CD8-positive, alpha-beta memory T cell (primary cell): ENCODE results near the gene STK11. TPM values are rescaled to one million over a fixed set of nuclear protein-coding genes. Genes with fewer than 3 reads are reported as not detected.
A peak's percentile ranks its signal among the peaks of the same experiment; 100 is the strongest.

ENCODE experiments used
- CTCF ChIA-PET: fragments of 350-600 bp; sonication (Branson Sonifier 250); formaldehyde crosslinking; loops from one replicate; lab custom pipeline; 2021; ENCODE audit warnings: antibody characterized with exemption; lab: Charles Lee
- POLR2A ChIA-PET: fragments of 350-600 bp; sonication (Branson Sonifier 250); formaldehyde crosslinking; loops from one replicate; lab custom pipeline; 2021; ENCODE audit warnings: antibody characterized with exemption; lab: Charles Lee
- DNase-seq, 5 donors: peaks; one replicate each; pipeline versions ENCODE4 v3.0.0 to v3.0.0-alpha.2; 2020 to 2022; ENCODE audit warnings: mixed read lengths in 1 of 5
- H3K27ac ChIP-seq: one replicate; pipeline ENCODE4 v1.7.0; 2013; ENCODE audit warnings: low read depth, mild to moderate bottlenecking, low read length, moderate library complexity
- H3K27me3 ChIP-seq: 2 replicates; pipeline ENCODE4 v1.7.0; 2013; ENCODE audit warnings: low read length, mild to moderate bottlenecking; ENCODE audit not compliant: insufficient read depth, poor library complexity, severe bottlenecking
- H3K36me3 ChIP-seq: 2 replicates; pipeline ENCODE4 v1.7.0; 2013; ENCODE audit warnings: mild to moderate bottlenecking, low read length, moderate library complexity; ENCODE audit not compliant: insufficient read depth
- H3K4me1 ChIP-seq: 2 replicates; pipeline ENCODE4 v1.7.0; 2013; ENCODE audit warnings: mild to moderate bottlenecking, low read length, moderate library complexity; ENCODE audit not compliant: insufficient read depth
- H3K4me3 ChIP-seq: 2 replicates; pipeline ENCODE4 v1.7.0; 2013; ENCODE audit warnings: mild to moderate bottlenecking, low read length
- H3K9me3 ChIP-seq: 2 replicates; pipeline ENCODE4 v1.7.0; 2013; ENCODE audit warnings: mild to moderate bottlenecking, low read length
- H3K27ac Mint-ChIP-seq, 8 donors: one replicate each; pipeline ENCODE4 v1.8.0; 2020 to 2021; ENCODE audit warnings: mixed read lengths in 8 of 8, mild to moderate bottlenecking in 6 of 8, inconsistent platforms in 3 of 8, moderate library complexity in 3 of 8
- H3K27me3 Mint-ChIP-seq, 2 donors: one replicate each; pipeline ENCODE4 v1.8.0; 2020 to 2021; ENCODE audit warnings: mixed read lengths in 2 of 2, mild to moderate bottlenecking in 1 of 2, moderate library complexity in 1 of 2
- H3K36me3 Mint-ChIP-seq, 3 donors: one replicate each; pipeline ENCODE4 v1.8.0; 2020 to 2021; ENCODE audit warnings: mixed read lengths in 3 of 3, inconsistent platforms in 1 of 3, mild to moderate bottlenecking in 1 of 3
- H3K4me1 Mint-ChIP-seq, 3 donors: one replicate each; pipeline ENCODE4 v1.8.0; 2020 to 2021; ENCODE audit warnings: mixed read lengths in 3 of 3, inconsistent platforms in 1 of 3, mild to moderate bottlenecking in 1 of 3
- H3K4me3 Mint-ChIP-seq, 7 donors: one replicate each; pipeline ENCODE4 v1.8.0; 2020 to 2021; ENCODE audit warnings: mixed read lengths in 7 of 7, mild to moderate bottlenecking in 6 of 7, moderate library complexity in 4 of 7, inconsistent platforms in 2 of 7
- H3K9me3 Mint-ChIP-seq, 5 donors: one replicate each; pipeline ENCODE4 v1.8.0; 2020 to 2022; ENCODE audit warnings: mixed read lengths in 5 of 5, mild to moderate bottlenecking in 3 of 5, moderate library complexity in 2 of 5, inconsistent platforms in 1 of 5
- polyA plus RNA-seq: library from polyadenylated mRNA; unstranded; fragments of 300-500 nt; fragmentation: Illumina TruSeq; gene quantifications from one replicate; pipeline ENCODE4 v1.2.3, GENCODE V29; 2021
- total RNA-seq, 2 experiments: library from RNA; stranded (reverse); gene quantifications; one replicate each; pipeline ENCODE4 v1.2.3, GENCODE V29; 2021

The STK11 gene
- total and polyA plus RNA-seq, 3 experiments from 2014 or later = 37.0 to 69.7 (median 66.9) TPM

DNA sequence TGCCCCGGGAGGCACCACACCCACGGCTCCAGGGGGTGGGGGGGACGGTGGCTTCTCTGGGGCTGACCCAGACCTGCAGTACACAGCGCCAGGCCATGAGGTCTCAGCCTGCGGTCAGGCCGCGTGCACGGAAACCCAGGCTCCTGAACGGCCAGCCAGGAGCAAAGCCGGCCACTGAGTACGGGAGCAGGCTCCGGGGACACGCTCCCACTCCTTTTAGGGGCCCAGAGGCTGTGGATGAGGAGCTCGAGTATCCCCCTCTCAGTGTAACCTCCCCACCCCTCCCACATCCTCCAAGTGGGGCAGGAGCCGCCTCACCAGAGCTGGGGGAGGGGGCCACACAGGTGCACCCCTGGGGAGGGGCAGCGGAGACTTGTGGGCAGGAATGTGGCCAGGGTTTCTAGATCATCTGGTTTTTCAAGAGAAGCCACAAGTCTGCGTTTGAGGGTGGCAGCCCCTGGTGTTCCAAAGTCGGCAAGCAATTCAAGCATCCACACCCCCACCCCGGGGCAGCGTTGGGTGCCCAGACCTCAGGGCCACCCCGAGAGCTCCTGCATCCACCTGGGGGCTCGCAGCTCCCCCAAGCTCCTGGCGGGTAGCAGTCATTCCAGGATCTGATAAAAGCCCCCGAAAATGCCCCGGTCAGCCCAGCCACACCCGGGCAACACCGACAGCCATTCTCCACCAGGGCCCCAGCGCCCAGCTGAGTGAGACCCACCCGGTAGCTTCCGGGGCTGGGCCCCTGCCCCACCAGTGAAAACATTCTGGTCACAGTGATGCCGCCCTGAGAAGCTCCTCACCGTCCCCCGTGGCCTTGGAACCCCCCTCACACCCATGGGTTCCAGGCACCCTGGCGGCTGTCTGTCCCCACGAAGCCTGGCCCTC lies 37.6 kb upstream of the STK11 start:
- no peak overlapping the region for H3K27ac Mint-ChIP-seq
- POLR2A ChIA-PET = interaction anchor here (0.5 kb wide), 1 partner anchor 18 kb away, joined by 5 read pairs; no protein-coding TSS in a partner anchor

GRCh38 chr19:1168572-1169410 lies 36.8 kb upstream of the STK11 start:
- ChIA-PET POLR2A (no interaction called here), CTCF (no interaction called here)
- Histone ChIP-seq H3K27ac (no peak overlapping the region), H3K4me3 (no peak overlapping the region), H3K36me3 (no peaks in the 10 kb centered on the region), H3K4me1 (no peaks in the 10 kb centered on the region), H3K27me3 (no peaks in the 10 kb centered on the region), H3K9me3 (no peaks in the 10 kb centered on the region)
- Mint-ChIP-seq H3K27ac (peak overlapping the region in 1 of 8 donors; percentile 11), H3K4me3 (no peak overlapping the region), H3K36me3 (peaks cover 0 to 19% (median 0%) of the 10 kb centered on the region in 3 donors), H3K27me3 (no peaks in the 10 kb centered on the region), H3K4me1 (peaks cover 22 to 37% (median 25%) of the 10 kb centered on the region in 3 donors), H3K9me3 (no peaks in the 10 kb centered on the region)
- DNase-seq = no peak

More for the DNA sequence above, 37.6 kb upstream of the STK11 start:
- Histone ChIP-seq H3K4me3 (no peak overlapping the region), H3K9me3 (no peaks in the 10 kb centered on the region), H3K36me3 (no peaks in the 10 kb centered on the region), H3K4me1 (no peaks in the 10 kb centered on the region), H3K27ac (no peak overlapping the region), H3K27me3 (no peaks in the 10 kb centered on the region)
- Mint-ChIP-seq H3K4me3 (no peak overlapping the region), H3K9me3 (no peaks in the 10 kb centered on the region), H3K27me3 (no peaks in the 10 kb centered on the region), H3K4me1 (peaks cover 25 to 34% (median 26%) of the 10 kb centered on the region in 3 donors), H3K36me3 (peaks cover 0 to 19% (median 0%) of the 10 kb centered on the region in 3 donors)
- DNase-seq = no peak
- CTCF ChIA-PET = interaction anchor here (0.6 to 1.0 kb wide), 2 partner anchors 27 to 93 kb away, joined by 3 read pairs; no protein-coding TSS in a partner anchor

DNA sequence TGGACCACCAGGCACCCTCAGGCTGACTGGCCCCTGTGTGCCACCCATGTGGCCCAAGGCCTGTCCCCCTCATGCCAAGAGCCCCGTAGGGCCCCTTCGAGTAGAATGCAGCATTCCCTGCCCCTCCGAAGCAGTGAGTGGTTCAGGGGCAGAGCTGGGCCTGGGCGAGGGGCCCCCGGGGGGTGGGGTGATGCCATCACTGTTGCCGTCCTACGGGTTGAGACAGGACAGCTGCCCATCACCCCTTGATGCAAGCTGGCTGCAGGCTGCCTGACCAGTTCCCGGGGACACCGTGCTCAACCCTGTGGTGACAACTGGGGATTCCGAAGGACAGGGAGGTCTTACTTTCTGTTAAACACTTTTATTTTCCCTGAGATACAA lies 36.2 kb upstream of the STK11 start:
- H3K27me3 ChIP-seq = no peaks in the 10 kb centered on the region
- peak overlapping the region in 1 of 8 donors; percentile 64 for H3K27ac Mint-ChIP-seq
- H3K4me3 Mint-ChIP-seq = peak overlapping the region in 1 of 7 donors; percentile 64
- H3K36me3 Mint-ChIP-seq = peaks cover 0 to 20% (median 0%) of the 10 kb centered on the region in 3 donors
- ChIA-PET POLR2A (no interaction called here), CTCF (no interaction called here)
- peaks cover 25 to 40% (median 27%) of the 10 kb centered on the region in 3 donors for H3K4me1 Mint-ChIP-seq
- no peaks in the 10 kb centered on the region for H3K9me3 Mint-ChIP-seq
- no peaks in the 10 kb centered on the region for H3K9me3 ChIP-seq
- no peak overlapping the region for H3K4me3 ChIP-seq
- peaks cover 3% of the 10 kb centered on the region for H3K4me1 ChIP-seq
- H3K36me3 ChIP-seq = no peaks in the 10 kb centered on the region
- H3K27ac ChIP-seq = no peak overlapping the region
- DNase-seq = no peak
- H3K27me3 Mint-ChIP-seq = no peaks in the 10 kb centered on the region

DNA sequence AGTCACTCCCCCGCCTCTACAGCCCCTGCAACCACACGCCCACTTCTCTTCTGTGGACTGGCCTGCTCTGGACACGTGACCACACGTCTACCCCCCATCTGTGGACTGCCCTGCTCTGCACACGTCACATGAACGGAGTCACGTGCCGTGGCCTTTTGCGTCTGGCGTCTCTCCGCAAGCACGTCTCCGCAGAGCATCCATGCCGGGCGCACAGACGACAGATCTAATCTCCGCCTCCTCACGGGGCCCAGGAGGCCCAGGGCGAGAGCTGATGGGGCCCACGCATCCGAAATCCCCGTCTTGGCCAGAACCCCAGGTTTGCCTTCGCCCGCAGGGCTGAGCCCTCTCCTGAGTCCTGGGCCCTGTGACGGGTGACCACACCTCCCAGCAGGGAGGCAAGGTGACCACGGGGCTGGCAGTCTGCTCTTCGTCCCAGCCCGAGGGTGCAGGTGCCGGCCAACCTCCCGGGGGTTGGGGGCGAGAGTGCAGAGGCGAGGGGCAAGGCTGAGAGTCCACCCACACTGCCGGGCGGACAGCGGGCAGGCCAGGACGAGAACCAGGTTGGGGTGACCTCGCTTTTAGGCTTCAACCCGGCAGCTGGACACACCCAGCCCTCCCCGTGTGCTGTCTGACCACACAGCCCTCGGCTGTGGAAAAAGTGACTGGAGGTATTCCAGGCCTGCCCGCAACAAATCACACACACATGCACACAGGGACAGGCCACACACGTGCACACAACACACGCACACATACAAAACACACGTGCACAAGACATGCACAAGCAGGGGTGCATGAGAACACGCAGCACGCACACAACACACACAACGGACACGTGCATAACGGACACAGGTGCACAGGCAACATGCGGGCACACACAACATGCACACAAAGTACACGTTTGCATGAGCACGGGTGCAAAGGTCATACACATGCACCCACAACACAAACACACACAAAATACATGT lies 35.4 kb upstream of the STK11 start:
- no peaks in the 10 kb centered on the region for H3K9me3 Mint-ChIP-seq
- Histone ChIP-seq H3K9me3 (no peaks in the 10 kb centered on the region), H3K27ac (no peak overlapping the region), H3K4me3 (no peak overlapping the region), H3K36me3 (no peaks in the 10 kb centered on the region), H3K27me3 (no peaks in the 10 kb centered on the region), H3K4me1 (peaks cover 4% of the 10 kb centered on the region)
- peak overlapping the region in 6 of 8 donors; percentile 8 to 76 (median 56) for H3K27ac Mint-ChIP-seq
- no peaks in the 10 kb centered on the region for H3K27me3 Mint-ChIP-seq
- ChIA-PET POLR2A (no interaction called here), CTCF (no interaction called here)
- H3K4me3 Mint-ChIP-seq = peak overlapping the region in 6 of 7 donors; percentile 34 to 92 (median 58)
- no peak for DNase-seq
- H3K4me1 Mint-ChIP-seq = peaks cover 27 to 42% (median 28%) of the 10 kb centered on the region in 3 donors
- peaks cover 0 to 21% (median 0%) of the 10 kb centered on the region in 3 donors for H3K36me3 Mint-ChIP-seq

DNA sequence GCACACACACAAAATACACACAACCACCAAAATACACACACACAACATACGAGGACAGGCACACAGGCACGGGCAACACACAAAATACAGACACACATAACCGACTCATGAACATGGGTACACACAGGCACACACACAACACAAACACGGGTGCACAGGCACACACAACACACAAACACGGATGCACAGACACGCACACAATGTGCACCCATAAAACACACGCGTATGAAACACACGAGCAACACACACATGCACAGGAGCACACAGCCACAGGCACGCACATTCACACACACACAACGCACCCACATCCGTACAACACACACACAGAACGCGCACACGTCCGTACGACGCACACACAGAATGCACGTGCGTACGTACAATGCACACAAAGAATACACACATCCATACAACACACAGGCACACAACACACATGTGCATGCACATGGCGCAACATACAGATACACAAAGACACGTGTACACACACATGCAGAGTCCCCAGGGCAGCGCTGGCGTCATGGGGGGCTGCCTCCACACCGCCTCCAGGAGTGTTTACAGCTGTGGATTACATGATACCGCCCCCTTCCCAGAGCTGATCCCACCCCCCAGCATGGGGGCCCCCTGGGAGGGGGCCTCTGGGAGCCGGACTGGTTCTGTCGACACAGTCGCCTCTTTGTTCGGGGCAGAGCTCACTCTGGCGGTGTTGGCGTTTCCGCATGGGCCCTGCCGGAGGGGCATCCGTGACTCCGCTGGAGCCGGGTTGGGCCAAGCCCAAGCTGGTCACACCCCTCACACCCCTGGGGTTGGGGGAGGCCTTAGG lies 34.4 kb upstream of the STK11 start:
- CTCF ChIA-PET = no interaction called here
- H3K4me3 Mint-ChIP-seq = peak overlapping the region; percentile 24 to 92 (median 62)
- H3K27ac Mint-ChIP-seq = peak overlapping the region in 6 of 8 donors; percentile 2 to 86 (median 74)
- peaks cover 27 to 42% (median 28%) of the 10 kb centered on the region in 3 donors for H3K4me1 Mint-ChIP-seq
- no peaks in the 10 kb centered on the region for H3K9me3 Mint-ChIP-seq
- Histone ChIP-seq H3K4me1 (peaks cover 4% of the 10 kb centered on the region), H3K27ac (no peak overlapping the region), H3K4me3 (no peak overlapping the region), H3K27me3 (no peaks in the 10 kb centered on the region), H3K9me3 (no peaks in the 10 kb centered on the region), H3K36me3 (no peaks in the 10 kb centered on the region)
- POLR2A ChIA-PET = interaction anchor here (0.5 kb wide), 1 partner anchor 16 kb away, joined by 3 read pairs; no protein-coding TSS in a partner anchor
- DNase-seq = no peak
- peaks cover 0 to 21% (median 0%) of the 10 kb centered on the region in 3 donors for H3K36me3 Mint-ChIP-seq
- H3K27me3 Mint-ChIP-seq = no peaks in the 10 kb centered on the region

- no peak overlapping the region for H3K27ac ChIP-seq
- H3K4me1 Mint-ChIP-seq = peaks cover 27 to 42% (median 28%) of the 10 kb centered on the region in 3 donors
- no peaks in the 10 kb centered on the region for H3K36me3 ChIP-seq
- peak overlapping the region; percentile 29 to 95 (median 82) for H3K27ac Mint-ChIP-seq
- H3K9me3 ChIP-seq = no peaks in the 10 kb centered on the region
- peak overlapping the region; percentile 78 to 94 (median 91) for H3K4me3 Mint-ChIP-seq
- peaks cover 4% of the 10 kb centered on the region for H3K4me1 ChIP-seq
- no peak overlapping the region for H3K4me3 ChIP-seq
- no peak for DNase-seq
- CTCF ChIA-PET = no interaction called here
- H3K36me3 Mint-ChIP-seq = peaks cover 0 to 21% (median 0%) of the 10 kb centered on the region in 3 donors
- H3K9me3 Mint-ChIP-seq = no peaks in the 10 kb centered on the region
- POLR2A ChIA-PET = interaction anchor here (0.5 kb wide), 1 partner anchor 15 kb away, joined by 3 read pairs; no protein-coding TSS in a partner anchor
- no peaks in the 10 kb centered on the region for H3K27me3 ChIP-seq
- H3K27me3 Mint-ChIP-seq = no peaks in the 10 kb centered on the region
Observed at GRCh38 chr19:1171755-1172352, 33.7 kb upstream of the STK11 start.
